Measurements from ENCODE around the gene KLF11.

The KLF11 gene

DNA sequence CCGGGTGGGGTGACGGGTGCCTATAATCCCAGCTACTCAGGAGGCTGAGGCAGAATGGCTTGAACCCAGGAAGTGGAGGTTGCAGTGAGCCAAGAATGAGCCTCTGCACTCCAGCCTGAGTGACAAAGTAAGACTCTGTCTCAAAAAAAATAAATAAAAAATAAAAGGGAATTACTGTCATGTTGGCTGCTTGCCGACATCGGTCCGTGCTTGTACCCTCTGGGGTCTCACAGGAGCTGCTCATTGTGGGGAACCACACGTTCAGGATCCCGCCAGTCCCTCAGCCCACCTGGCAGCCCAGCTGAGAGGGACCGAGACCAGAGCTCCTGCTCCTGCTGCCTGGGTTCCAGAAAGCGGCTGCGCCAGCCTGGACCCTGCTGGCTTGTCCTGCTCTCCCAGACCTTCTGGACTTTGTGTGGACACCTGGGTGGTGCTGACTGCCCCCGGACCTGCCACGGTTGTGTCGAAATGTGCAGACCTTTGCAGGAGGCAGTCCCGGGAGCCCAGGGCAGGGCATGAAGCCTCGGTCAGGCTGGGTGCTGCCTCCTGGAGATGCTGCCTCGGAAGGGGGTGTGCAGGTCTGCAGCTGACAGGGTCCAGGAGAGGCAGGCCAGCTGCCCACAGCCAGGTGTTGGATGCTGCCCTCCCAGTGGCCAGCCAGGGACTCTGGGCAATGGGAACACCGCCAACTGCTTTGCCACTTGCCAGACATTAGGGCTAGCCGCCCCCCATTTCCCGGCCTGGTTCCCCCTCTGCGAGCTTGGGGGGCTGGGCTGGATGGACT, 16.4 kb downstream of the KLF11 start:
- TF ChIP-seq, protein P1, sequence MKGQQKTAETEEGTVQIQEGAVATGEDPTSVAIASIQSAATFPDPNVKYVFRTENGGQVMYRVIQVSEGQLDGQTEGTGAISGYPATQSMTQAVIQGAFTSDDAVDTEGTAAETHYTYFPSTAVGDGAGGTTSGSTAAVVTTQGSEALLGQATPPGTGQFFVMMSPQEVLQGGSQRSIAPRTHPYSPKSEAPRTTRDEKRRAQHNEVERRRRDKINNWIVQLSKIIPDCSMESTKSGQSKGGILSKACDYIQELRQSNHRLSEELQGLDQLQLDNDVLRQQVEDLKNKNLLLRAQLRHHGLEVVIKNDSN (IDR thresholded peaks at IDR 0.05), result no peak
- TF ChIP-seq TAF1 (IDR thresholded peaks at IDR 0.05; ENCODE audit: low read depth) (no peak), EGR1 (IDR thresholded peaks at IDR 0.05) (no peak), RAD21 (IDR thresholded peaks at IDR 0.05; ENCODE audit: low read depth) (no peak), CREB1 (IDR thresholded peaks at IDR 0.05; ENCODE audit: low read depth) (no peak), CEBPB (IDR thresholded peaks at IDR 0.05) (no peak), TEAD4 (IDR thresholded peaks at IDR 0.05) (no peak), YY1 (IDR thresholded peaks at IDR 0.05; ENCODE audit: low read depth) (no peak), EP300 (IDR thresholded peaks at IDR 0.05; ENCODE audit: borderline replicate concordance) (no peak), NFIC (IDR thresholded peaks at IDR 0.05) (no peak), TCF12 (IDR thresholded peaks at IDR 0.05; ENCODE audit: low read depth) (no peak), ZBTB7A (IDR thresholded peaks at IDR 0.05; ENCODE audit: low read depth) (no peak)
- TF ChIP-seq, protein P2, sequence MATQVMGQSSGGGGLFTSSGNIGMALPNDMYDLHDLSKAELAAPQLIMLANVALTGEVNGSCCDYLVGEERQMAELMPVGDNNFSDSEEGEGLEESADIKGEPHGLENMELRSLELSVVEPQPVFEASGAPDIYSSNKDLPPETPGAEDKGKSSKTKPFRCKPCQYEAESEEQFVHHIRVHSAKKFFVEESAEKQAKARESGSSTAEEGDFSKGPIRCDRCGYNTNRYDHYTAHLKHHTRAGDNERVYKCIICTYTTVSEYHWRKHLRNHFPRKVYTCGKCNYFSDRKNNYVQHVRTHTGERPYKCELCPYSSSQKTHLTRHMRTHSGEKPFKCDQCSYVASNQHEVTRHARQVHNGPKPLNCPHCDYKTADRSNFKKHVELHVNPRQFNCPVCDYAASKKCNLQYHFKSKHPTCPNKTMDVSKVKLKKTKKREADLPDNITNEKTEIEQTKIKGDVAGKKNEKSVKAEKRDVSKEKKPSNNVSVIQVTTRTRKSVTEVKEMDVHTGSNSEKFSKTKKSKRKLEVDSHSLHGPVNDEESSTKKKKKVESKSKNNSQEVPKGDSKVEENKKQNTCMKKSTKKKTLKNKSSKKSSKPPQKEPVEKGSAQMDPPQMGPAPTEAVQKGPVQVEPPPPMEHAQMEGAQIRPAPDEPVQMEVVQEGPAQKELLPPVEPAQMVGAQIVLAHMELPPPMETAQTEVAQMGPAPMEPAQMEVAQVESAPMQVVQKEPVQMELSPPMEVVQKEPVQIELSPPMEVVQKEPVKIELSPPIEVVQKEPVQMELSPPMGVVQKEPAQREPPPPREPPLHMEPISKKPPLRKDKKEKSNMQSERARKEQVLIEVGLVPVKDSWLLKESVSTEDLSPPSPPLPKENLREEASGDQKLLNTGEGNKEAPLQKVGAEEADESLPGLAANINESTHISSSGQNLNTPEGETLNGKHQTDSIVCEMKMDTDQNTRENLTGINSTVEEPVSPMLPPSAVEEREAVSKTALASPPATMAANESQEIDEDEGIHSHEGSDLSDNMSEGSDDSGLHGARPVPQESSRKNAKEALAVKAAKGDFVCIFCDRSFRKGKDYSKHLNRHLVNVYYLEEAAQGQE (IDR thresholded peaks at IDR 0.05; ENCODE audit: low read depth), result no peak
- TF ChIP-seq, protein P3, sequence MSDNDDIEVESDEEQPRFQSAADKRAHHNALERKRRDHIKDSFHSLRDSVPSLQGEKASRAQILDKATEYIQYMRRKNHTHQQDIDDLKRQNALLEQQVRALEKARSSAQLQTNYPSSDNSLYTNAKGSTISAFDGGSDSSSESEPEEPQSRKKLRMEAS (IDR thresholded peaks at IDR 0.05), result no peak

DNA sequence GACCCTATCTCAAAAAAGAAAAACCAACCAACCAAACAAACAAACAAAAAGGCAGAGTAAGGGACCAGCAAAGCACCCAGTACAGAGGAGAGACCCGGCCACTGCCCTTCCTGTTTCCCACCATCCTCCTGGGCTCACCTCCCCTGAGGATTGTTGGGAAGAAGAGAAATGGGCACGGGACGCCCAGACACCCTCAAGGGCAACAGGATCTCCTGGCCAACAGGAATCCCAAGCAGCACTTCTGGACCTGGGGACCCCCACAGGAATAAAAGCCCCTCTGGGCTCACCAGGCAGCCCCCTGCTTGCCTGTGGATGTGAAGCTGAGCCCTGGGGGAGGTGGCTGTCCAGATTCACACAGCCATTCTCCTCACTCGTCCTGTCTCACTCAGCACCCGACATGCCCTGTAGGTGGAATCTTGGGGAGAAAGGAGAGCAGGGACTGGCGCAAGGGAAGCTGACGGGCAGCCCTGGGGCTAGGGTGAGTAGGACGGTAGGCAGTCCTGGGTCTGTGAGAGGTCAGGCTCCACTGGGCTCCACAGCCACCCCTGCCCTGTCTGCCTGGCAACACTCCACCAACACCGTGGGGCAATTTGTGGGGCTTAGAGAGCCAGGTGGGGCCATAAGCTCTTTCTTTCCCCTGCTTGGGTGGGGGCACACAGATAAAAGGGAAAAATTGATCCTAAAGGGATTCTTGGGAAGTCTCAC, 18.0 kb downstream of the KLF11 start:
- TF ChIP-seq CREB1 (IDR thresholded peaks at IDR 0.05; ENCODE audit: low read depth), result no peak
- TF ChIP-seq ZBTB7A (IDR thresholded peaks at IDR 0.05; ENCODE audit: low read depth), result no peak

DNA sequence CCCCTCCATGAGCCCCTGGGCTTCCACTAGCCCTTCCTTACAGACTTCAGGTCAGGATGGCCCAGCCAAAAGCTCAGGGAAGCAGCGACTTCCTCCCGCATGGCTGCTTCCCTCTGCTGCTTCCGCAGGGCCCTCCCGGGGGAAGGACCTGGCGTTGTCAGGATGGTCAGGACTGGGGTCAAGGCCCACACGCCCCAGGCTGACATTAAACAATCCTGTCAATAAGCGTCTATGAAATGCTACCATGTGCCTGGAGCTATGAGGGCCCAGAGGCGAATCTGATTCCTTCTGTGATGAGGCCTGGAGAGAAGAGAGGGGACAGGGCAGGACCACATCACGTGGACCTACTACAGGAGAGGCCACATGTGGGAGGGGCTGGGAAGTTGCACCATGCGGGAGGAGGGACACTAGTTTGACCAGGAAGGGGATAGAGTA, 19.6 kb downstream of the KLF11 start:
- TF ChIP-seq NFIC (IDR thresholded peaks at IDR 0.05), result no peak
- no peak for TF ChIP-seq TAF1 (IDR thresholded peaks at IDR 0.05; ENCODE audit: low read depth)
- TF ChIP-seq, protein P3 (IDR thresholded peaks at IDR 0.05), result no peak
- TF ChIP-seq EGR1 (IDR thresholded peaks at IDR 0.05), result no peak
- TF ChIP-seq EP300 (IDR thresholded peaks at IDR 0.05; ENCODE audit: borderline replicate concordance), result no peak
- no peak for TF ChIP-seq YY1 (IDR thresholded peaks at IDR 0.05; ENCODE audit: low read depth)
- no peak for TF ChIP-seq FOXM1 (IDR thresholded peaks at IDR 0.05; ENCODE audit: borderline replicate concordance, low read depth)
- no peak for TF ChIP-seq CEBPB (IDR thresholded peaks at IDR 0.05)

DNA sequence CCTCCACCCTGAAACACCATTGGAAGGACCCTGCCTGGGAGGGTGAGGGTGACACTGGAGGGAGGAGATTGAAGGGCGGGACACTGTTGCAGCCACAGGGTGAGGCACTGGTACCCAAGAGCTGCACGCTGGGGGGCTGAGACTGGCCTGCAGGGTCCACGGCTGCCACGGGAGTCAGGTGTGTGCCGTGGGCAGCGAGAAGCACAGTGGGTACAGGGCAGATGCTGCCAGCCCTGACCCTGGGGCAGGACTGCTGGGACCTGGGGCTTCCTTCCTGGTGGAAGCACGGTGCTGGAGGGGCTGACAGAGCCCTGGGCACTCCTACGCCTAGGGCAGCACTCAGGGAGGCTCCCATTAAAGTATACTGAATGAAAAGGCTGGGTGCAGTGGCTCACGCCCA, 20.2 kb downstream of the KLF11 start:
- no peak for TF ChIP-seq YY1 (IDR thresholded peaks at IDR 0.05; ENCODE audit: low read depth)
- TF ChIP-seq, protein P1 (IDR thresholded peaks at IDR 0.05), result no peak
- no peak for TF ChIP-seq ZBTB7A (IDR thresholded peaks at IDR 0.05; ENCODE audit: low read depth)
- TF ChIP-seq CREB1 (IDR thresholded peaks at IDR 0.05; ENCODE audit: low read depth), result no peak
- TF ChIP-seq FOXM1 (IDR thresholded peaks at IDR 0.05; ENCODE audit: borderline replicate concordance, low read depth), result no peak
- no peak for TF ChIP-seq RAD21 (IDR thresholded peaks at IDR 0.05; ENCODE audit: low read depth)
- TF ChIP-seq, protein P3 (IDR thresholded peaks at IDR 0.05), result no peak
- TF ChIP-seq EP300 (IDR thresholded peaks at IDR 0.05; ENCODE audit: borderline replicate concordance), result no peak
- no peak for TF ChIP-seq NFIC (IDR thresholded peaks at IDR 0.05)
- TF ChIP-seq CEBPB (IDR thresholded peaks at IDR 0.05), result no peak
- no peak for TF ChIP-seq TCF12 (IDR thresholded peaks at IDR 0.05; ENCODE audit: low read depth)
- TF ChIP-seq TAF1 (IDR thresholded peaks at IDR 0.05; ENCODE audit: low read depth), result no peak
- no peak for TF ChIP-seq TEAD4 (IDR thresholded peaks at IDR 0.05)
- TF ChIP-seq, protein P2 (IDR thresholded peaks at IDR 0.05; ENCODE audit: low read depth), result no peak
- no peak for TF ChIP-seq EGR1 (IDR thresholded peaks at IDR 0.05)
